Hepatocyte (in vitro differentiated cells): Measurements from ENCODE around the gene SUPT3H. TPM values are rescaled to one million over a fixed set of nuclear protein-coding genes. Genes with fewer than 3 reads are reported as not detected.

Source experiments
- DNase-seq: peaks from one replicate; pipeline ENCODE4 v3.0.0-alpha.2; 2016; ENCODE audit warnings: low spot score
- H2AFZ ChIP-seq: fragments of 200-600 bp; sonication (generic); 2 replicates; pipeline ENCODE4 v1.6.0; 2016; ENCODE audit warnings: antibody characterized with exemption, mild to moderate bottlenecking
- H3K27ac ChIP-seq: fragments of 200-600 bp; sonication (generic); 2 replicates; pipeline ENCODE4 v1.5.1; 2016; ENCODE audit warnings: mild to moderate bottlenecking
- H3K27me3 ChIP-seq: fragments of 200-600 bp; sonication (generic); 2 replicates; pipeline ENCODE4 v1.6.1; 2016
- H3K36me3 ChIP-seq: fragments of 200-600 bp; sonication (generic); replicated peaks from 2 replicates; pipeline ENCODE4 v1.5.1; 2016; ENCODE audit warnings: low read depth; ENCODE audit not compliant: insufficient read depth
- H3K4me1 ChIP-seq: fragments of 200-600 bp; sonication (generic); 2 replicates; pipeline ENCODE4 v1.5.1; 2016; ENCODE audit warnings: mild to moderate bottlenecking, moderate library complexity; ENCODE audit not compliant: insufficient read depth
- H3K4me2 ChIP-seq: fragments of 200-600 bp; sonication (generic); 2 replicates; pipeline ENCODE4 v1.6.0; 2016
- H3K4me3 ChIP-seq: fragments of 200-600 bp; sonication (generic); 2 replicates; pipeline ENCODE4 v1.5.1; 2016; ENCODE audit warnings: mild to moderate bottlenecking
- H3K79me2 ChIP-seq: fragments of 200-600 bp; sonication (generic); 2 replicates; pipeline ENCODE4 v1.6.0; 2017; ENCODE audit warnings: mild to moderate bottlenecking
- H3K9me2 ChIP-seq: fragments of 200-600 bp; sonication (generic); replicated peaks from 2 replicates; pipeline ENCODE4 v1.6.0; 2017; ENCODE audit warnings: mild to moderate bottlenecking; ENCODE audit not compliant: insufficient read depth
- H3K9me3 ChIP-seq: fragments of 200-600 bp; sonication (generic); 2 replicates; pipeline ENCODE4 v1.5.1; 2016; ENCODE audit warnings: low read depth, mild to moderate bottlenecking
- H4K20me1 ChIP-seq: fragments of 200-600 bp; sonication (generic); 2 replicates; pipeline ENCODE4 v1.6.0; 2016; ENCODE audit warnings: mild to moderate bottlenecking; ENCODE audit not compliant: insufficient read depth, poor library complexity, severe bottlenecking
- EZH2 ChIP-seq: fragments of 200-600 bp; sonication (generic); IDR thresholded peaks from 2 replicates; pipeline ENCODE4 v1.6.1; 2016; ENCODE audit warnings: antibody characterized with exemption, mild to moderate bottlenecking, borderline replicate concordance
- EZH2phosphoT487 ChIP-seq: fragments of 200-600 bp; sonication (generic); IDR thresholded peaks from one replicate; pipeline ENCODE4 v1.6.1; 2018; ENCODE audit warnings: antibody characterized with exemption, mild to moderate bottlenecking, low read depth, moderate library complexity; ENCODE audit not compliant: unreplicated experiment, severe bottlenecking
- WGBS: methylation state at CpG from one replicate; pipeline ENCODE4 v1.1.6; 2016; ENCODE audit warnings: low lambda C conversion rate; ENCODE audit errors: missing lambda C conversion rate; 5-methylcytosine and 5-hydroxymethylcytosine counted together
- polyA plus RNA-seq: library from polyadenylated mRNA; unstranded; fragments of >200 nt; fragmentation: Nextera tagmentation; extraction: Ambion mirVana; gene quantifications from 2 replicates; pipeline ENCODE4 v1.2.1, GENCODE V29; 2016
- total RNA-seq: library from RNA; depleted of rRNA; stranded (reverse); fragments of >200 nt; gene quantifications from 2 replicates; pipeline ENCODE4 v1.2.3, GENCODE V29; 2014
- TF ChIP-seq, protein P1 (sequence below): fragments of 200-600 bp; sonication (generic); IDR thresholded peaks from 2 replicates; pipeline ENCODE4 v1.5.1; 2016; ENCODE audit warnings: antibody characterized with exemption, mild to moderate bottlenecking; ENCODE audit not compliant: poor library complexity

Gene SUPT3H
- total and polyA plus RNA-seq, 2 experiments from 2014 or later = 6.8 to 7.7 TPM

DNA sequence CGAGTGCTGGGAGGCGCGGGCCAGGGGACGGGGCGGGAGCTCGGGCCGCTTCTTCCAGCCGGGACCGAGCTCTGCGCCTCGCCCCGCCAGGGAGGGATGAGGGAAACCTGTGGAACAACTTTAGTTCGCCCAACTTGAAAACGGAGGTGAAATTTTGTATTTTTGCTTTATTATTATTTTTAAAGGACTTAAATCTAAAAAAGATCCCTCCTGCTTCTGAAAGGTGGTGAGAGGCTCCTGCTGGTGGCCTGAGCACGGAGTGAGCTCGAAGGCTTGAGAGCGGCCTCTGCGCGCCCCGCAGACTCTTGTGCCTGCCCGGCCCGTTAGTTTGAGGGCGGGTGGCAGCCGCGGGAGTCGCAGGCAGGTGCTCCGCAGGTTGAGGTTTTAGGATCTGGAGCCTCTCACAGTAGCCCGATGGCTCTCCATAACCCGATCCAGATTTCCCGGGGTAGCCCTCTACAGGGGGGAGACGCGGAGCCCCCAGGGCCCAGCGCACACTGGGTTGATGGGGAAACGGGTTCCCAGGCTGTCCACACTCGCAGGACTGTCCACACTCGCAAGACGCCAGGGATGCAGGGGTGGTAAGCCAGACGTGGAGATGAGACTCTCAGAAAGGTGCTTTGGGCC, 46.2 kb upstream of the SUPT3H start:
- Histone ChIP-seq H3K27me3 (peaks cover 71% of the 10 kb centered on the region), H2AFZ (peak overlapping the region; percentile 71), H3K27ac (no peak overlapping the region), H3K36me3 (no peaks in the 10 kb centered on the region), H3K79me2 (no peaks in the 10 kb centered on the region), H3K4me1 (peaks cover 15% of the 10 kb centered on the region), H4K20me1 (no peaks in the 10 kb centered on the region), H3K4me2 (peak overlapping the region; percentile 96), H3K4me3 (peak overlapping the region; percentile 64), H3K9me3 (no peaks in the 10 kb centered on the region), H3K9me2 (no peaks in the 10 kb centered on the region)
- TF ChIP-seq, protein P1, sequence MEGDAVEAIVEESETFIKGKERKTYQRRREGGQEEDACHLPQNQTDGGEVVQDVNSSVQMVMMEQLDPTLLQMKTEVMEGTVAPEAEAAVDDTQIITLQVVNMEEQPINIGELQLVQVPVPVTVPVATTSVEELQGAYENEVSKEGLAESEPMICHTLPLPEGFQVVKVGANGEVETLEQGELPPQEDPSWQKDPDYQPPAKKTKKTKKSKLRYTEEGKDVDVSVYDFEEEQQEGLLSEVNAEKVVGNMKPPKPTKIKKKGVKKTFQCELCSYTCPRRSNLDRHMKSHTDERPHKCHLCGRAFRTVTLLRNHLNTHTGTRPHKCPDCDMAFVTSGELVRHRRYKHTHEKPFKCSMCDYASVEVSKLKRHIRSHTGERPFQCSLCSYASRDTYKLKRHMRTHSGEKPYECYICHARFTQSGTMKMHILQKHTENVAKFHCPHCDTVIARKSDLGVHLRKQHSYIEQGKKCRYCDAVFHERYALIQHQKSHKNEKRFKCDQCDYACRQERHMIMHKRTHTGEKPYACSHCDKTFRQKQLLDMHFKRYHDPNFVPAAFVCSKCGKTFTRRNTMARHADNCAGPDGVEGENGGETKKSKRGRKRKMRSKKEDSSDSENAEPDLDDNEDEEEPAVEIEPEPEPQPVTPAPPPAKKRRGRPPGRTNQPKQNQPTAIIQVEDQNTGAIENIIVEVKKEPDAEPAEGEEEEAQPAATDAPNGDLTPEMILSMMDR = no peak
- TF ChIP-seq EZH2phosphoT487 (no peak), EZH2 (peak; percentile 39)
- 11% methylated on average over 38 of the region's 38 CpGs for WGBS
- peak; percentile 27 for DNase-seq

DNA sequence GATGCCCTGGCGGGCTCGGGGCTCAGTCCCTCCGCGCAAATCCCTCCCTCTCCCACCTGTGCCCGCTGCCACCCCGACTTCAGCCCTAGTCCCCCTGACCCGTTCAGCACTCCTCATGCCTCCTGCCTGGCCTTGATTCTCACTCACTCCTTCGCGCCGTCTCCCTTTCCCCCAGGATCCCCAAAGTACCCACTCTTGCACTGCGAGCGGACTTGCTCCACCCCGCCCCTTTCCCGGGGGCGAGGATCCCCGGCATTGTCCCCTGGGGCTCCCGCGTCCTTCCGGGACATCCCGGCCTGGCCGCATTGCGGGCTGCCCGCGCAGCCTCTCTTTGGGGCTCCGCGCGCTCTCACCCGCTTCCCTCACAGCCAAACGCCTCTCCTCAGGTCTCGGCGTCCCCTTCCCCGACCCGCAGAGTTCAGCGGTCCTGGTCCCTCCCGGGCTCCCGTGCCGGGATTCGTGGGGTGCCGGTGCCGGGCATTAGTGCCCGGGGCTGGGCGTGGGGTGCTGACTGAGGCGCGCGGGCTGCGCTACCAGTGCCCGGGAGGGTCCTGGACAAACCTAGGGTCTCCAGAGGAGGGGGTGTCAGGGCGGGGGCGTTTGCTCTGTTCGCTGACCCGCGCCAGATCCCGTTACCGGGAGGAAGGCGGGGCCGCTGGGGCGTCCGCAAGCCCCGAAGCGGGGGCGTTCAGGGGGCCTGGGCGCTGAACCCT, 45.5 kb upstream of the SUPT3H start:
- Histone ChIP-seq H3K4me2 (peak overlapping the region; percentile 96), H4K20me1 (no peaks in the 10 kb centered on the region), H3K4me1 (peaks cover 15% of the 10 kb centered on the region), H3K27me3 (peaks cover 78% of the 10 kb centered on the region), H3K27ac (no peak overlapping the region), H3K9me3 (no peaks in the 10 kb centered on the region), H3K36me3 (no peaks in the 10 kb centered on the region), H2AFZ (peak overlapping the region; percentile 71), H3K79me2 (no peaks in the 10 kb centered on the region), H3K9me2 (no peaks in the 10 kb centered on the region), H3K4me3 (peak overlapping the region; percentile 64)
- TF ChIP-seq EZH2 (peak; percentile 80), EZH2phosphoT487 (no peak)
- TF ChIP-seq, protein P1 = no peak
- DNase-seq = peak; percentile 28
- 1% methylated on average over 36 of the region's 62 CpGs for WGBS

DNA sequence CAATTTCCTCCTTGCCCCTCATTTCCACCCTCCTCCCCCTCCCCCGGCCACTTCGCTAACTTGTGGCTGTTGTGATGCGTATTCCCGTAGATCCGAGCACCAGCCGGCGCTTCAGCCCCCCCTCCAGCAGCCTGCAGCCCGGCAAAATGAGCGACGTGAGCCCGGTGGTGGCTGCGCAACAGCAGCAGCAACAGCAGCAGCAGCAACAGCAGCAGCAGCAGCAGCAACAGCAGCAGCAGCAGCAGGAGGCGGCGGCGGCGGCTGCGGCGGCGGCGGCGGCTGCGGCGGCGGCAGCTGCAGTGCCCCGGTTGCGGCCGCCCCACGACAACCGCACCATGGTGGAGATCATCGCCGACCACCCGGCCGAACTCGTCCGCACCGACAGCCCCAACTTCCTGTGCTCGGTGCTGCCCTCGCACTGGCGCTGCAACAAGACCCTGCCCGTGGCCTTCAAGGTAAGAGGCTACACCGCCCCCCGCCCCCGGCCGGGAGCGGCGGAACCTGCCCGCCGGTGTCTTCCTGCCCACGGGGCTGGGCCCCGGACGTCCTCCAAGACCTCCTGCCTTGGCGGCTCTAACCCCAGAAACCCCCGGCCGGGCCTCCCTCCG, 44.9 kb upstream of the SUPT3H start:
- peaks cover 15% of the 10 kb centered on the region for H3K4me1 ChIP-seq
- no peak overlapping the region for H3K27ac ChIP-seq
- H3K4me2 ChIP-seq = peak overlapping the region; percentile 96
- no peaks in the 10 kb centered on the region for H3K36me3 ChIP-seq
- no peaks in the 10 kb centered on the region for H3K79me2 ChIP-seq
- WGBS = 3% methylated on average over 36 of the region's 55 CpGs
- TF ChIP-seq EZH2 (no peak), EZH2phosphoT487 (no peak)
- TF ChIP-seq, protein P1 = no peak
- peak overlapping the region; percentile 71 for H2AFZ ChIP-seq
- peaks cover 83% of the 10 kb centered on the region for H3K27me3 ChIP-seq
- H3K9me2 ChIP-seq = no peaks in the 10 kb centered on the region
- H3K4me3 ChIP-seq = peak overlapping the region; percentile 64
- H3K9me3 ChIP-seq = no peaks in the 10 kb centered on the region
- DNase-seq = peak; percentile 38
- H4K20me1 ChIP-seq = no peaks in the 10 kb centered on the region
